ENCODE measurements around the gene TNFAIP8L3.

TNFAIP8L3 gene

DNA sequence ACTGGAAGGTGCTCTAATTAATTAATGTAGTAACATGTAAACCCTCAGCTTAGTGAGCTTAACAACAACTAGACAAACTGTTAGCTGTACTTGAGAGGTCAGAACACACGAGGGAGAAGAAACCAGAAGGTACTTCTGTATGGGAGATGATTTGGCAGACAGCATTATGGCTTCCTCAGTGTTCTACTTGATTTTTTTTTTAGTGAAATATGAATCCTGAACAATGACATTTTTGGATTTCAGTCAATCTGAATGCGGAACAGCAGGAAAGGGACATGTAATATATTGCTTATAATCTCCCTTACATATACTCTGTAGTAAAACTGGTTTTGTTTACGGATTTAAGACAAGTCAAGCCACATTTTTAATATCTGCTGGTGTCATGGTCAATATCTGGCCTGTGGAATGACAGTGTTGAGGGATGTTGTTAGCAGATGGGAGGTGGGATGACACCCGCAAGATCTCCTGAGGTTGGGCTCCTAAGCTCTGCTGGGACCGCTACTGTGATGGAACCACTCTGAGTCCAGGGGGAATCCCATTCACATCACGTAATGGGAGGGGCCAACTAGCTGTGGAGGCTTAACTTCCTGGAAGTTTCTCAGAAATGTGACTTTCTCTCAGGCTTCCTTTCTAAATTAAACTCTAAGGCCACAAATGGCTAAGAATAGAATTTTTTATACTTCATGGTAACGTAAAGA lies 18.7 kb downstream of the TNFAIP8L3 start:
- no peaks in the 10 kb centered on the region for H3K9me3 ChIP-seq (ENCODE audit: insufficient read depth, low read depth, low read length)
- no peak overlapping the region for H3K4me3 ChIP-seq (ENCODE audit: low read length)
- no peak overlapping the region for H3K27ac ChIP-seq (ENCODE audit: low read depth, low read length)
- no peak overlapping the region for H3K9ac ChIP-seq (ENCODE audit: low read depth, low read length)
- H3K27me3 ChIP-seq (ENCODE audit: insufficient read depth, low read length), result no peaks in the 10 kb centered on the region
- H3K4me1 ChIP-seq (ENCODE audit: insufficient read depth, low read length), result no peaks in the 10 kb centered on the region
- 91% methylated on average over 7 of the region's 7 CpGs for WGBS
- H3K36me3 ChIP-seq (ENCODE audit: insufficient read depth, low read length), result no peaks in the 10 kb centered on the region

DNA sequence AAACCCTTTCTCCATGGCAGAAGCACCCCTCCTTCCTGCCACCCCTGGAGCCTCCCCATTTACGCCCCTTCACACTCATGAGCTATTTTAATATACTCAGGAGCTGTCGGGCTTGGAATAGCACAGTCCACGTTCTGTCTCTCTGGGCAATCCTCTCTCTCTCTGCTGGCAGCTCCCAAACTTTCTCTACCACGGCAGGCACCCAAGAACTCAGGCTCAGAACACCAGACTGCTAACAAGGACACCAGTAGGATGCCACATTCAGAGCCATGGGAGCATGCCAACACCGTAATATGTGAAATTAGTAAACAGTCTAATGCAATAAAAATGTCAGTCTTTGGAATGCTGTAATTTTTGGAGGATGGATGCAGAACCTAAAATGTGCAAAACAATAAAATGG lies 19.3 kb downstream of the TNFAIP8L3 start:
- Histone ChIP-seq H3K4me1 (ENCODE audit: insufficient read depth, low read length) (no peaks in the 10 kb centered on the region), H3K9me3 (ENCODE audit: insufficient read depth, low read depth, low read length) (no peaks in the 10 kb centered on the region), H3K27me3 (ENCODE audit: insufficient read depth, low read length) (no peaks in the 10 kb centered on the region), H3K4me3 (ENCODE audit: low read length) (no peak overlapping the region), H3K36me3 (ENCODE audit: insufficient read depth, low read length) (no peaks in the 10 kb centered on the region), H3K27ac (ENCODE audit: low read depth, low read length) (no peak overlapping the region), H3K9ac (ENCODE audit: low read depth, low read length) (no peak overlapping the region)
- WGBS, result 90% methylated on average over 5 of the region's 5 CpGs

DNA sequence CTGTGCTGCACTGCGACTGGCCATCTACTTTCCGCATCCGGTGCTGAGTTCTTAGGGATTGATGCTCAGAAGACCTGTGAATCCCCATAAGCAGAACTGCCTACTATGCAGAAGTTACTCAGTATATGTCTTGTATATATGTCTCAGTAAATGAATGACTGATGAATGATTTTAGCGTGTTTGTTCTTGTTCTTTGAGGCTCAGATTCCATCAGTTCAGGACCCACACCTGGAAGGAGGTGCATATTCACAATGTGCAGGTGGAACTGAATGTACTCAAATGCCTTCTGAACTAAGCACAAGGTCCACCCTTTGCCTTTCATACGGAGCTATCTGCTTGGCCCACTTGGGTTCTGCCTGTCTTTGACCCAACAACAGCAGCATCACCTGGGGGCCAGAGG lies 19.8 kb downstream of the TNFAIP8L3 start:
- no peaks in the 10 kb centered on the region for H3K4me1 ChIP-seq (ENCODE audit: insufficient read depth, low read length)
- no peak overlapping the region for H3K4me3 ChIP-seq (ENCODE audit: low read length)
- H3K27ac ChIP-seq (ENCODE audit: low read depth, low read length), result no peak overlapping the region
- 97% methylated on average over 5 of the region's 5 CpGs for WGBS
- no peaks in the 10 kb centered on the region for H3K27me3 ChIP-seq (ENCODE audit: insufficient read depth, low read length)
- H3K9me3 ChIP-seq (ENCODE audit: insufficient read depth, low read depth, low read length), result no peaks in the 10 kb centered on the region
- H3K36me3 ChIP-seq (ENCODE audit: insufficient read depth, low read length), result no peaks in the 10 kb centered on the region
- no peak overlapping the region for H3K9ac ChIP-seq (ENCODE audit: low read depth, low read length)

DNA sequence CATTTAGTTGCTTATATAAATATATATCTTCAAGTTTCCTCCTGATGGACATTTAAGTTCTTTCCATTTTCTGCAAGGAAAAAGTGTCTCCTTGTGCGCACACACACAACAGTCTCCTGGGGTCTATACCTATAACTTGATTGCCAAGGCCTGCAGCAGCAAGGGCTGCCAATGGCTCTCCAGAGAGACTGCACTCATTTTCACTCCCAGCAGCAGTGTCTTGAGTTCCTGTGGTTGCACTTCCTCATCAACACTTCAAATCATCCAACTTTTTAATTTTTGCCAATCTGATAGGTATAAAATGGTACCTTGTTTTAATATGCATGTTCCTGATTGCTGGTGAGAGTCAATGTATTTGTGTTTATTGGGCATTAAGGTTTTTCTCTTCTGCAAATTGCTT lies 23.1 kb downstream of the TNFAIP8L3 start:
- H3K4me1 ChIP-seq (ENCODE audit: insufficient read depth, low read length), result 0 out of 2 replicates have a peak, but pooled peaks cover 3% of the 10 kb centered on the region
- WGBS, result 43% methylated on average over 1 of the region's 1 CpG
- no peak overlapping the region for H3K4me3 ChIP-seq (ENCODE audit: low read length)

DNA sequence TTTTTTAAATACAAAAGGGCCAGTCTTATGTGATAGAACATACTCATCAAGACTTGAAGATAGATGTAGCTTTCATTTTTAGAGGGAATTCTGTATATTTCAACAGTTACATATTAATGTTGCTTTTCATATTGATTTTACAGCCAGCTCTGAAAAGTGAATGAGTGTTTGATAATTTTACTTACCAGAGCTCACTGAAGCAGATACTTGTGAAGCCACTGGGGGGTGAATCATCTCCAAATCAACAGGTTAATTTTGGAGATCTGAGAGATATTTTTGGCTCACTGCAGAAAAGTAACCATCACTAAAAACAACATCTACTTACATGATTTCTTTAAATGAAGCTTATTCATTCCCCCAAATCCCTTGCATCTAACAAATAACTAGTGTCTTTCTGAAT lies 24.7 kb downstream of the TNFAIP8L3 start:
- Histone ChIP-seq H3K9me3 (ENCODE audit: insufficient read depth, low read depth, low read length) (no peaks in the 10 kb centered on the region), H3K4me1 (ENCODE audit: insufficient read depth, low read length) (0 out of 2 replicates have a peak, but pooled peaks cover 3% of the 10 kb centered on the region), H3K27me3 (ENCODE audit: insufficient read depth, low read length) (no peaks in the 10 kb centered on the region), H3K36me3 (ENCODE audit: insufficient read depth, low read length) (no peaks in the 10 kb centered on the region), H3K9ac (ENCODE audit: low read depth, low read length) (no peak overlapping the region), H3K4me3 (ENCODE audit: low read length) (no peak overlapping the region), H3K27ac (ENCODE audit: low read depth, low read length) (no peak overlapping the region)

More for the DNA sequence above, 23.1 kb downstream of the TNFAIP8L3 start:
- no peak overlapping the region for H3K27ac ChIP-seq (ENCODE audit: low read depth, low read length)
- H3K36me3 ChIP-seq (ENCODE audit: insufficient read depth, low read length), result no peaks in the 10 kb centered on the region
- no peak overlapping the region for H3K9ac ChIP-seq (ENCODE audit: low read depth, low read length)
- H3K27me3 ChIP-seq (ENCODE audit: insufficient read depth, low read length), result no peaks in the 10 kb centered on the region
- H3K9me3 ChIP-seq (ENCODE audit: insufficient read depth, low read depth, low read length), result no peaks in the 10 kb centered on the region

DNA sequence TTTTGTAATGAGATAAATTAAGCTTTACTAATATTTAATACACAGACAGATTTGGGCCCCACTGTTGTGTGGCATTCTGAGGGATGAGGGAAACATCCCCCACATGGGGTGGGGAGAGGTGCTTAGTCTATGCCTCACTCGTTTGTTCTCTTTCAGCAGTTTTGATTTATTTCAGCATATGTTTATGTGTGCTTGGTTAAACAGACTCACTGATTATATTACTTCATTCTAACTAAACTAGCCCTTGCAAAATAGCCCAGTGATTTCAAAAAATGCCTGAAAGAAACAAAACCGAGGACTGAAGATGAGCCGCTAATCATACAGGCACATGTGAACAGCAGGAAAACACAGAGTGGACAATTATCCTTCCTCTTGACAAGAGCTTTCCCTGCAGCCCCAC lies 27.2 kb downstream of the TNFAIP8L3 start:
- Histone ChIP-seq H3K27ac (ENCODE audit: low read depth, low read length) (no peak overlapping the region), H3K27me3 (ENCODE audit: insufficient read depth, low read length) (no peaks in the 10 kb centered on the region), H3K36me3 (ENCODE audit: insufficient read depth, low read length) (no peaks in the 10 kb centered on the region), H3K4me1 (ENCODE audit: insufficient read depth, low read length) (0 out of 2 replicates have a peak, but pooled peaks cover 3% of the 10 kb centered on the region), H3K9ac (ENCODE audit: low read depth, low read length) (no peak overlapping the region), H3K4me3 (ENCODE audit: low read length) (no peak overlapping the region), H3K9me3 (ENCODE audit: insufficient read depth, low read depth, low read length) (no peaks in the 10 kb centered on the region)
- WGBS, result 95% methylated on average over 2 of the region's 3 CpGs

DNA sequence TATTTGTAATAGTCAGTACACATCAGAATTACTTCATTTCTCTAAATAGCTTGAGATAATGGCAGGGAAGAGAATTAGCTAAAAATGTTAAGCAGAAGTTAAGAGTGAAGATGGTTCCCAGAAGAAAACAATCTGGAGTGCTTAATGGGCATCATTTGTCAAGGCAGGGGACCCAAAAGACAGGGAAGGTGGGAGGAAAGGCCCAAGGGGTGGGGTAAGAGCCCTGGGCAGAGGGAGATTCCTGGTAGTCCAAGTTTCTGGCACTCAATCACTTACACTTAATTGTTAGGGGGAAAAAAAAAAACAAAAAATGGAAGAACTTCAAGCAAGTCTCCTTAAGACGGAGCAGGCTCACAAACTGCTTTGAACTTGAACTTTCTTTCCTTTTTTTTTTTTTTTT lies 28.9 kb downstream of the TNFAIP8L3 start:
- Histone ChIP-seq H3K4me3 (ENCODE audit: low read length) (no peak overlapping the region), H3K27me3 (ENCODE audit: insufficient read depth, low read length) (no peaks in the 10 kb centered on the region), H3K9ac (ENCODE audit: low read depth, low read length) (no peak overlapping the region), H3K27ac (ENCODE audit: low read depth, low read length) (no peak overlapping the region), H3K9me3 (ENCODE audit: insufficient read depth, low read depth, low read length) (no peaks in the 10 kb centered on the region), H3K4me1 (ENCODE audit: insufficient read depth, low read length) (0 out of 2 replicates have a peak, but pooled peaks cover 3% of the 10 kb centered on the region), H3K36me3 (ENCODE audit: insufficient read depth, low read length) (no peaks in the 10 kb centered on the region)
- 85% methylated on average over 1 of the region's 1 CpG for WGBS

DNA sequence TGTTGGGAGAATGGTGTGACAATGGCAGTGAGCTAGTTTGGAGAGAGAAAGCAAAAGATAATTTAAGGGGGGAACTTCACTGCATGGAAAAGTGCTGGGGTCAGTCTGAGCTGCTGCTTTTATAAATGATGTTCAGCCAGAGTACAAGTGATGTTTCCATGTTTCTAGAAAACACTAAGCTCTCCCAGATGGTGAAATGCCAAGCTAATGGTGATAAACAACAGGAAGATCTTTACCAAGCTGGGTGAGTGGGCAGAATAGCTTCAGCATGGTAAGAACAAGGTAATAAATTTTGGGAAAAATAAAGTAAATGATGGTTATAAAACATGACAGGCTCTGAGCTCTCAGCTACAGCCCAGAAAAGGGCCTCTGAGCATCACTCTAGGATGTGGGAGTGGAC lies 29.4 kb downstream of the TNFAIP8L3 start:
- H3K4me1 ChIP-seq (ENCODE audit: insufficient read depth, low read length), result 0 out of 2 replicates have a peak, but pooled peaks cover 3% of the 10 kb centered on the region
- H3K36me3 ChIP-seq (ENCODE audit: insufficient read depth, low read length), result no peaks in the 10 kb centered on the region
- H3K9ac ChIP-seq (ENCODE audit: low read depth, low read length), result no peak overlapping the region
- H3K27ac ChIP-seq (ENCODE audit: low read depth, low read length), result no peak overlapping the region
- no peaks in the 10 kb centered on the region for H3K9me3 ChIP-seq (ENCODE audit: insufficient read depth, low read depth, low read length)
- H3K4me3 ChIP-seq (ENCODE audit: low read length), result no peak overlapping the region
- no peaks in the 10 kb centered on the region for H3K27me3 ChIP-seq (ENCODE audit: insufficient read depth, low read length)

DNA sequence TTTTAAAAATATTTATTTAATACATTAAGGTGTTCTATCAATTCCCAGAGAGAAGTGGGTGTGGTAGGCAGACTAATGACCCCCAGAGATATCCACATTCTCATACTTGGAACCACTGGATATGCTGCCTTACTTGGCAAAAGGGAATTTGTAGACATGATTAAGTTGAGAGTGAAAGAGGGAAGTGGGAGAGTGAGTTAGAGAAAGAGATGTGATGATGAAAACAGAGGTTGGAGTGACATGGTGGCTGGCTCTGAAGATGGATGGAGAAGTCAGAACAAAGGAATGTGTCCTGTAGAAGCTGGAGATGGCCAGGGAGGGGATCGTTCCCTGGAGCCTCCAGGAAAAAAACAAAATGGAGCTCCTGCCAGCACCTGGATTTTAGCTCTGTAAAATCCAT lies 32.0 kb downstream of the TNFAIP8L3 start:
- WGBS, result 87% methylated on average over 1 of the region's 1 CpG
- no peaks in the 10 kb centered on the region for H3K36me3 ChIP-seq (ENCODE audit: insufficient read depth, low read length)
- no peaks in the 10 kb centered on the region for H3K4me1 ChIP-seq (ENCODE audit: insufficient read depth, low read length)
- H3K27me3 ChIP-seq (ENCODE audit: insufficient read depth, low read length), result no peaks in the 10 kb centered on the region
- H3K27ac ChIP-seq (ENCODE audit: low read depth, low read length), result no peak overlapping the region
- no peaks in the 10 kb centered on the region for H3K9me3 ChIP-seq (ENCODE audit: insufficient read depth, low read depth, low read length)
- H3K4me3 ChIP-seq (ENCODE audit: low read length), result no peak overlapping the region
- H3K9ac ChIP-seq (ENCODE audit: low read depth, low read length), result no peak overlapping the region

DNA sequence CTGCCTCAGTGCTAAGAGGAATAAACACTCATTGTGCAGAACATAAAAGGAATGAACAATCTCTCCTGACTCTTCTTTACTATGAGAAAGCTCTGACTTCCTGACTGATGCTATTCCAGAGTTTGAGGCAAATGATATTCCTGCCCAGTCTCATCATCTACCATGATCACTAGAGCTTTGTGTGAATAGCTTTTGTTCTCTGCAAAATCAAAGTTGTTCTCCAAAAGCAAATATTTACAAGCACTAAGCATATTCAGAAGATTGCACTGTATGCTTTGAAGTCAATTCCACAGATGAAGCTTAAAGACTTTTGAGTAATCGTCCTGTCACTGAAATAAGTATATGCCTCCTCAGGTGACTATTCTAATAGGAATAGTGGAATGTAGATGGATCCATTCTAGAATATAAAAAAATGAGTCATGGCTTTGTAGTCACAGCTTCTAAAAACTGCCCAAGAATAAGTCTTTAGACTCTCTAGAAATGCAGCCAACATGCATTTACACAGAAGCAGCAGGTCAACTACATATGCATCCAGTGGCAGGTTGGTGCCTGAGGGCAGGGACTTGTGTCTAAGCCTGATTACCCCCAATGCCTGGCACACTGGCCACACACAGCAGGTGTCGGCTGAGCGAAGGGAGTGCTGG lies 34.6 kb downstream of the TNFAIP8L3 start:
- WGBS, result 92% methylated on average over 3 of the region's 3 CpGs
- H3K27ac ChIP-seq (ENCODE audit: low read depth, low read length), result no peak overlapping the region
- peaks cover under 1% of the 10 kb centered on the region; the same call in 1 of the 2 replicates for H3K4me1 ChIP-seq (ENCODE audit: insufficient read depth, low read length)

DNA sequence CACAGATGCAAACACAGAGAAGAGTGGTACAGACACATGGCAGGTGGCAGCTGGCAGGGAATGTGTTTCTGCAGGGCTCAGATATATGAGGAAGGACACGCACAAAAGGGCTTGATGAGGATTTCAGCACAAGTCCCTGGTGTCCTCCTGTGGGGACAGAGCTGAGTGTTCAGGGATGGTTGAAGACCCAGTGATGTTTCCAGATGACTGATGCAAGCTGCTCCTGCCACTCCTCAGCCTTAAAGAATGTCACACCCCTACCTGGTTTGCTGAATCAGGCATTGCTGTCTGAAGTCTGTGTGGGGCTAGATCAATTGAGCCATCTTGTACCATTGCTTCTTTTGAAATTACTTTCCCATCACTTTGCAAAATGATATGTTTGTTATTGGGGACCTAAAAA lies 40.2 kb downstream of the TNFAIP8L3 start:
- no peaks in the 10 kb centered on the region for H3K9me3 ChIP-seq (ENCODE audit: insufficient read depth, low read depth, low read length)
- no peak overlapping the region for H3K27ac ChIP-seq (ENCODE audit: low read depth, low read length)
- H3K4me3 ChIP-seq (ENCODE audit: low read length), result no peak overlapping the region
- H3K36me3 ChIP-seq (ENCODE audit: insufficient read depth, low read length), result no peaks in the 10 kb centered on the region
- peaks cover 5% of the 10 kb centered on the region; the same call in 1 of the 2 replicates for H3K4me1 ChIP-seq (ENCODE audit: insufficient read depth, low read length)
- no peak overlapping the region for H3K9ac ChIP-seq (ENCODE audit: low read depth, low read length)
- H3K27me3 ChIP-seq (ENCODE audit: insufficient read depth, low read length), result no peaks in the 10 kb centered on the region
- 88% methylated on average over 1 of the region's 1 CpG for WGBS

More for the DNA sequence above, 34.6 kb downstream of the TNFAIP8L3 start:
- H3K9me3 ChIP-seq (ENCODE audit: insufficient read depth, low read depth, low read length), result no peaks in the 10 kb centered on the region
- H3K9ac ChIP-seq (ENCODE audit: low read depth, low read length), result no peak overlapping the region
- no peaks in the 10 kb centered on the region for H3K27me3 ChIP-seq (ENCODE audit: insufficient read depth, low read length)
- H3K4me3 ChIP-seq (ENCODE audit: low read length), result no peak overlapping the region
- no peaks in the 10 kb centered on the region for H3K36me3 ChIP-seq (ENCODE audit: insufficient read depth, low read length)

All from HUES64 (cell line).